Naive thymus-derived CD4-positive, alpha-beta T cell (primary cell): Measurements from ENCODE around the gene ATP1B3. TPM values are rescaled to one million over a fixed set of nuclear protein-coding genes. Genes with fewer than 3 reads are reported as not detected.

Experiments
- ATAC-seq: fragments of 150-1000 bp; cut with Tn5 transposase; 2 replicates; pipeline ENCODE4 v1.10.0; 2021; ENCODE audit warnings: mild to moderate bottlenecking, moderate library complexity
- CTCF ChIA-PET: fragments of 350-600 bp; sonication (Branson Sonifier 250); formaldehyde crosslinking; loops from one replicate; lab custom pipeline; 2021; ENCODE audit warnings: antibody characterized with exemption; lab: Charles Lee
- POLR2A ChIA-PET: fragments of 350-600 bp; sonication (Branson Sonifier 250); formaldehyde crosslinking; loops from one replicate; lab custom pipeline; 2021; ENCODE audit warnings: antibody characterized with exemption, inconsistent platforms; lab: Charles Lee
- DNase-seq, 9 donors: peaks; one replicate each; pipeline versions ENCODE4 v3.0.0 to v3.0.0-alpha.2; 2020 to 2022; ENCODE audit warnings: mixed read lengths in 1 of 9
- H3K27ac ChIP-seq: one replicate; pipeline ENCODE4 v1.7.0; 2013; ENCODE audit warnings: mild to moderate bottlenecking, low read depth, low read length, moderate library complexity
- H3K27me3 ChIP-seq, 2 donors: one replicate each; pipeline ENCODE4 v1.7.0; 2013; ENCODE audit warnings: low read length in 2 of 2, mild to moderate bottlenecking in 2 of 2, moderate library complexity in 2 of 2; ENCODE audit not compliant: control insufficient read depth in 2 of 2, insufficient read depth in 2 of 2
- H3K36me3 ChIP-seq, 3 experiments: 1 replicate in 2 of 3; 2 replicates in 1 of 3; pipeline ENCODE4 v1.7.0; 2013; ENCODE audit warnings: low read length in 3 of 3, mild to moderate bottlenecking in 3 of 3, moderate library complexity in 1 of 3; ENCODE audit not compliant: insufficient read depth in 3 of 3, control insufficient read depth in 2 of 3
- H3K4me1 ChIP-seq, 2 donors: one replicate each; pipeline ENCODE4 v1.7.0; 2013; ENCODE audit warnings: low read length in 2 of 2, mild to moderate bottlenecking in 2 of 2, moderate library complexity in 1 of 2; ENCODE audit not compliant: control insufficient read depth in 2 of 2, insufficient read depth in 2 of 2
- H3K4me3 ChIP-seq: 2 replicates; pipeline ENCODE4 v1.7.0; 2013; ENCODE audit warnings: mild to moderate bottlenecking, low read length
- H3K9me3 ChIP-seq, 3 experiments: 1 replicate in 2 of 3; 2 replicates in 1 of 3; pipeline ENCODE4 v1.7.0; 2013; ENCODE audit warnings: low read length in 3 of 3; ENCODE audit not compliant: control insufficient read depth in 2 of 3
- H3K27ac Mint-ChIP-seq, 9 donors: one replicate each; pipeline ENCODE4 v1.8.0; 2020 to 2022; ENCODE audit warnings: mixed read lengths in 9 of 9, mild to moderate bottlenecking in 8 of 9, moderate library complexity in 5 of 9, inconsistent platforms in 2 of 9
- H3K27me3 Mint-ChIP-seq, 5 donors: one replicate each; pipeline ENCODE4 v1.8.0; 2021 to 2022; ENCODE audit warnings: mixed read lengths in 5 of 5, mild to moderate bottlenecking in 1 of 5
- H3K36me3 Mint-ChIP-seq, 5 donors: one replicate each; pipeline ENCODE4 v1.8.0; 2020 to 2022; ENCODE audit warnings: mixed read lengths in 5 of 5, mild to moderate bottlenecking in 3 of 5, inconsistent platforms in 1 of 5
- H3K4me1 Mint-ChIP-seq, 7 donors: one replicate each; pipeline ENCODE4 v1.8.0; 2020 to 2022; ENCODE audit warnings: mixed read lengths in 7 of 7, mild to moderate bottlenecking in 3 of 7, inconsistent platforms in 1 of 7
- H3K4me3 Mint-ChIP-seq, 10 donors: one replicate each; pipeline ENCODE4 v1.8.0; 2020 to 2022; ENCODE audit warnings: mild to moderate bottlenecking in 10 of 10, mixed read lengths in 10 of 10, moderate library complexity in 6 of 10, inconsistent platforms in 2 of 10
- H3K9me3 Mint-ChIP-seq, 11 donors: one replicate each; pipeline ENCODE4 v1.8.0; 2020 to 2022; ENCODE audit warnings: mixed read lengths in 11 of 11, mild to moderate bottlenecking in 4 of 11, inconsistent platforms in 1 of 11, moderate library complexity in 1 of 11
- intact Hi-C, 2 donors: fragments of 100-400 bp; cut with micrococcal nuclease; formaldehyde crosslinking; loops; one replicate each; pipeline ENCODE4 v1.15.1; 2023
- polyA plus RNA-seq, 2 donors: library from polyadenylated mRNA; unstranded; fragments of 300-500 nt; fragmentation: Illumina TruSeq; gene quantifications; one replicate each; pipeline ENCODE4 v1.2.3, GENCODE V29; 2021
- total RNA-seq, 6 experiments: library from RNA in 5 of 6; stranded (reverse) in 5 of 6; gene quantifications; 1 replicate in 5 of 6; 2 replicates in 1 of 6; pipeline ENCODE4 v1.2.3 and lab custom pipeline; 2021 to 2026

The ATP1B3 gene
- total and polyA plus RNA-seq, 7 experiments from 2014 or later, result 24.2 to 104 (median 35.2) TPM

GRCh38 chr3:141858312-141858711, 18.1 kb upstream of the ATP1B3 start:
- Histone ChIP-seq H3K4me3 (no peak overlapping the region), H3K4me1 (no peaks in the 10 kb centered on the region), H3K36me3 (no peaks in the 10 kb centered on the region), H3K27me3 (no peaks in the 10 kb centered on the region), H3K9me3 (no peaks in the 10 kb centered on the region), H3K27ac (no peak overlapping the region)
- no peak overlapping the region for H3K27ac Mint-ChIP-seq
- ChIA-PET POLR2A (no interaction called here), CTCF (no interaction called here)
- peaks cover 0 to 11% (median 5%) of the 10 kb centered on the region in 7 donors for H3K4me1 Mint-ChIP-seq
- intact Hi-C loops, result no loop called here
- H3K4me3 Mint-ChIP-seq, result no peak overlapping the region
- peaks cover 0 to 12% (median 0%) of the 10 kb centered on the region in 5 donors for H3K27me3 Mint-ChIP-seq
- no peak for DNase-seq
- ATAC-seq, result no peak
- no peaks in the 10 kb centered on the region for H3K36me3 Mint-ChIP-seq
- no peaks in the 10 kb centered on the region for H3K9me3 Mint-ChIP-seq

DNA sequence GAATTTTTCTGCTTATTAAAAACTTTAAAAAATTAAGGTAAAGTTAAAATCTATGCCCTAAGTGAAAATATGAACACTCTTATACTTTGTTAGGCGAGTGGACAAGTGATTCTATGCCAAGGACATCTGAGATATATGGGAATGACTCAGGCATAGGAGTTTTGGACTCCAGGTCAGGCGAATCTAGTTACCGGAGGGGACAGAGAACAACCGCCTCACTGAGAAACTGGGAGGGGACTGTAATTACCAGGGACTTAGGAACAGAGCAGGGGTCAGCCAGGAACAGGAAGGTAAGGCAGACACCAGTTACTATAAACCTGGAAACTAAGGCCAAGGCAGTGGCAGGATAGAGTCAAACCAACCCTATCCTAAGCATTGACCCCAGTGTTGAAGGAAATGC, 16.8 kb upstream of the ATP1B3 start:
- Mint-ChIP-seq H3K27ac (no peak overlapping the region), H3K27me3 (peaks cover 0 to 14% (median 0%) of the 10 kb centered on the region in 5 donors), H3K9me3 (no peaks in the 10 kb centered on the region), H3K4me3 (no peak overlapping the region), H3K36me3 (no peaks in the 10 kb centered on the region), H3K4me1 (peaks cover 0 to 11% (median 5%) of the 10 kb centered on the region in 7 donors)
- no peaks in the 10 kb centered on the region for H3K4me1 ChIP-seq
- ChIA-PET POLR2A (no interaction called here), CTCF (no interaction called here)
- intact Hi-C loops, result no loop called here
- no peak overlapping the region for H3K4me3 ChIP-seq
- H3K9me3 ChIP-seq, result no peaks in the 10 kb centered on the region
- DNase-seq, result no peak
- no peak for ATAC-seq
- H3K27me3 ChIP-seq, result no peaks in the 10 kb centered on the region
- H3K36me3 ChIP-seq, result no peaks in the 10 kb centered on the region
- H3K27ac ChIP-seq, result no peak overlapping the region

- no peaks in the 10 kb centered on the region for H3K36me3 Mint-ChIP-seq
- no peak overlapping the region for H3K27ac Mint-ChIP-seq
- POLR2A ChIA-PET, result interaction anchor here (0.6 to 0.9 kb wide), 2 partner anchors 15 to 321 kb away, joined by 3 read pairs; no protein-coding TSS in a partner anchor
- peaks cover 0 to 11% (median 4%) of the 10 kb centered on the region in 7 donors for H3K4me1 Mint-ChIP-seq
- peaks cover 0 to 18% (median 0%) of the 10 kb centered on the region in 5 donors for H3K27me3 Mint-ChIP-seq
- DNase-seq (no peak), ATAC-seq (no peak)
- CTCF ChIA-PET, result no interaction called here
- H3K9me3 Mint-ChIP-seq, result no peaks in the 10 kb centered on the region
- H3K4me3 ChIP-seq, result no peak overlapping the region
- H3K4me3 Mint-ChIP-seq, result no peak overlapping the region
- no peaks in the 10 kb centered on the region for H3K9me3 ChIP-seq
- H3K4me1 ChIP-seq, result no peaks in the 10 kb centered on the region
- no peaks in the 10 kb centered on the region for H3K27me3 ChIP-seq
- H3K27ac ChIP-seq, result no peak overlapping the region
- H3K36me3 ChIP-seq, result no peaks in the 10 kb centered on the region
- intact Hi-C loops, result no loop called here
These were observed 16.3 kb upstream of the ATP1B3 start for GRCh38 chr3:141860086-141860669.

DNA sequence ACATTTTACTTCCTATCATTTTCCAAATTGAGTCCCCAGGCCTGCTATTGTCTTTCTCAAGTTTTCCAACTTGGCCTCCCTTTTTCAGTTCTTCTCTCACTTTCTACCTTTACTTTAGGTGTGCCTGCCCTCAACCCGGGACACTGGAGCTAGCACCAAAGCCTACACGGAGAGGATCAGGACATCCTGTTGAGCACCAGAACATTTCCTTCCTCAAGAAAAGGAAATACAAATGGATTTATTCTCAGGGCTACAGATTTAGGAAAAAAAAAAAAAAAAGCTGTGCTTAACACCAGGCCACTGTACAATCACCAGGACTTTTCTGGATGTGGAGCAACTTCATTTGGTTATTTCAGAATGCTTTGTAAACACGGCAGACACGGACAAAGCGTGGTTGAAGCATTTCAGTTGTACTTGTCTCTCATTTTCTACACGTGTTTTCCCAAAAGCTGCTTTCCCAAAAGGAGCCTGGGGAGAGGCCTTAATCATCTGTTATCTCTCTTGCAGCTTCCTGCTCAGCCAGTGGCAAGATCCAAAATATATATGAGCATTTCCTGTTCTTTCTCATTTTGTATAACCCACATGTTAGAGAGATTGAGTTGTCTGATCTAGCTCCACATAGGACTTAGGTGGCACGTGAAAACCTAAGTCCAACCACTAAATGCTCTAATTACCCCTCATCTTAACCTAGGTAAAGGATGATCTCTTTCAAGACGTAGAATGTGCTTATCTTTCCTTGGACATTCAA, 15.5 kb upstream of the ATP1B3 start:
- CTCF ChIA-PET, result interaction anchor here (1.1 kb wide), 1 partner anchor 15 kb away, joined by 6 read pairs; no protein-coding TSS in a partner anchor

GRCh38 chr3:141862279-141862816, 14.1 kb upstream of the ATP1B3 start:
- CTCF ChIA-PET, result no interaction called here
- no peaks in the 10 kb centered on the region for H3K9me3 Mint-ChIP-seq
- H3K36me3 Mint-ChIP-seq, result no peaks in the 10 kb centered on the region
- no peak for ATAC-seq
- H3K4me3 Mint-ChIP-seq, result no peak overlapping the region
- Histone ChIP-seq H3K4me1 (no peaks in the 10 kb centered on the region), H3K9me3 (no peaks in the 10 kb centered on the region), H3K4me3 (no peak overlapping the region), H3K27ac (no peak overlapping the region), H3K27me3 (no peaks in the 10 kb centered on the region), H3K36me3 (no peaks in the 10 kb centered on the region)
- H3K4me1 Mint-ChIP-seq, result peaks cover 0 to 11% (median 3%) of the 10 kb centered on the region in 7 donors
- H3K27ac Mint-ChIP-seq, result no peak overlapping the region
- POLR2A ChIA-PET, result no interaction called here
- no peak for DNase-seq
- intact Hi-C loops, result no loop called here
- peaks cover 0 to 19% (median 0%) of the 10 kb centered on the region in 5 donors for H3K27me3 Mint-ChIP-seq

More for the DNA sequence above, 15.5 kb upstream of the ATP1B3 start:
- ATAC-seq, result no peak
- no peaks in the 10 kb centered on the region for H3K36me3 ChIP-seq
- Mint-ChIP-seq H3K9me3 (no peaks in the 10 kb centered on the region), H3K27ac (peak overlapping the region in 1 of 9 donors; percentile 65), H3K36me3 (no peaks in the 10 kb centered on the region), H3K27me3 (peaks cover 0 to 19% (median 0%) of the 10 kb centered on the region in 5 donors), H3K4me3 (no peak overlapping the region), H3K4me1 (peaks cover 0 to 11% (median 3%) of the 10 kb centered on the region in 7 donors)
- H3K4me1 ChIP-seq, result no peaks in the 10 kb centered on the region
- H3K4me3 ChIP-seq, result no peak overlapping the region
- no peak overlapping the region for H3K27ac ChIP-seq
- no peaks in the 10 kb centered on the region for H3K9me3 ChIP-seq
- no peak for DNase-seq
- POLR2A ChIA-PET, result interaction anchor here (0.6 to 0.9 kb wide), 2 partner anchors 14 to 320 kb away, joined by 3 read pairs; no protein-coding TSS in a partner anchor
- H3K27me3 ChIP-seq, result no peaks in the 10 kb centered on the region
- intact Hi-C loops, result no loop called here

GRCh38 chr3:141863491-141863890, 13.0 kb upstream of the ATP1B3 start:
- Histone ChIP-seq H3K27me3 (no peaks in the 10 kb centered on the region), H3K36me3 (no peaks in the 10 kb centered on the region), H3K9me3 (no peaks in the 10 kb centered on the region), H3K4me3 (no peak overlapping the region), H3K27ac (no peak overlapping the region), H3K4me1 (no peaks in the 10 kb centered on the region)
- Mint-ChIP-seq H3K36me3 (no peaks in the 10 kb centered on the region), H3K4me3 (no peak overlapping the region), H3K9me3 (no peaks in the 10 kb centered on the region), H3K27me3 (peaks cover 0 to 16% (median 0%) of the 10 kb centered on the region in 5 donors), H3K4me1 (peaks cover 0 to 11% (median 3%) of the 10 kb centered on the region in 7 donors), H3K27ac (no peak overlapping the region)
- intact Hi-C loops, result no loop called here
- DNase-seq (no peak), ATAC-seq (peak; percentile 63)
- ChIA-PET CTCF (no interaction called here), POLR2A (no interaction called here)
